AG04449 (cell line): ENCODE results near the gene FCMR.

Source experiments
- CTCF ChIA-PET: fragments of 350-600 bp; formaldehyde crosslinking; extraction: SDS; loops from one replicate; lab custom pipeline; 2021; ENCODE audit warnings: antibody characterized with exemption; lab: Yijun Ruan, JAX
- POLR2A ChIA-PET: fragments of 400-600, 350-600 bp; formaldehyde crosslinking; extraction: SDS; loops from one replicate; lab custom pipeline; 2020; ENCODE audit warnings: antibody characterized with exemption, inconsistent platforms; lab: Yijun Ruan, JAX
- DNase-seq: peaks from one replicate; pipeline ENCODE4 v3.0.0-alpha.2; 2010; ENCODE audit warnings: low read depth, low spot score
- H3K4me3 ChIP-seq: 2 replicates; pipeline ENCODE4 v1.5.1; 2011; ENCODE audit warnings: low read depth, mild to moderate bottlenecking, control low read depth, low read length
- CTCF ChIP-seq: IDR thresholded peaks from one replicate; pipeline ENCODE4 v1.5.1; 2011; ENCODE audit warnings: mild to moderate bottlenecking, moderate library complexity, low read length, control low read depth, inconsistent platforms; ENCODE audit not compliant: insufficient read depth; ENCODE audit errors: missing control alignments

FCMR gene

GRCh38 chr1:206922524-206922923 is 783 bp upstream of the FCMR start:
- TF ChIP-seq CTCF, result no peak
- no peak for DNase-seq
- no peak overlapping the region for H3K4me3 ChIP-seq
- ChIA-PET CTCF (interaction anchor here (0.9 to 12.9 kb wide), 5 partner anchors 9 to 443 kb away, joined by 3 to 490 read pairs (median 10); no protein-coding TSS in a partner anchor), POLR2A (no interaction called here)

GRCh38 chr1:206918076-206918475 is 3.7 kb downstream of the FCMR start:
- CTCF ChIA-PET, result interaction anchor here (1.0 to 12.9 kb wide), 8 partner anchors 9 to 284 kb away, joined by 3 to 490 read pairs (median 5); partner anchors contain the start of gene IL20
- DNase-seq, result no peak
- POLR2A ChIA-PET, result no interaction called here
- H3K4me3 ChIP-seq, result no peak overlapping the region
- no peak for TF ChIP-seq CTCF

- POLR2A ChIA-PET, result no interaction called here
- H3K4me3 ChIP-seq, result no peak overlapping the region
- no peak for TF ChIP-seq CTCF
- no peak for DNase-seq
- CTCF ChIA-PET, result interaction anchor here (0.9 to 12.9 kb wide), 16 partner anchors 9 to 285 kb away, joined by 3 to 490 read pairs (median 4); partner anchors contain the start of genes DYRK3, IL20 and PIGR
Observed at GRCh38 chr1:206916000-206916709, 5.6 kb downstream of the FCMR start.

- ChIA-PET POLR2A (no interaction called here), CTCF (interaction anchor here (0.9 to 12.9 kb wide), 12 partner anchors 9 to 408 kb away, joined by 3 to 490 read pairs (median 6); partner anchors contain the start of genes IL20, PIGR and RASSF5)
- H3K4me3 ChIP-seq, result no peak overlapping the region
- no peak for DNase-seq
- no peak for TF ChIP-seq CTCF
Observed at GRCh38 chr1:206915030-206915735, 6.6 kb downstream of the FCMR start.

- H3K4me3 ChIP-seq, result no peak overlapping the region
- DNase-seq, result no peak
- ChIA-PET CTCF (interaction anchor here (0.9 to 12.9 kb wide), 23 partner anchors 8 to 407 kb away, joined by 3 to 490 read pairs (median 17); partner anchors contain the start of genes DYRK3, IL20, IL24 and RASSF5), POLR2A (no interaction called here)
- TF ChIP-seq CTCF, result no peak
Observed at GRCh38 chr1:206913766-206914537, 7.8 kb downstream of the FCMR start.
